HUES64 (cell line): ENCODE measurements around the gene BSN.

Experiments used
- H3K27ac ChIP-seq: 2 replicates; pipeline ENCODE4 v1.7.0; 2013; ENCODE audit warnings: low read depth, low read length, inconsistent platforms
- H3K27me3 ChIP-seq: 2 replicates; pipeline ENCODE4 v1.6.1; 2013; ENCODE audit warnings: mild to moderate bottlenecking, low read length; ENCODE audit not compliant: insufficient read depth
- H3K36me3 ChIP-seq: 2 replicates; pipeline ENCODE4 v1.6.1; 2013; ENCODE audit warnings: mild to moderate bottlenecking, low read length; ENCODE audit not compliant: insufficient read depth
- H3K4me1 ChIP-seq: 2 replicates; pipeline ENCODE4 v1.6.1; 2013; ENCODE audit warnings: mild to moderate bottlenecking, low read length, moderate library complexity; ENCODE audit not compliant: insufficient read depth
- H3K4me3 ChIP-seq: 2 replicates; pipeline ENCODE4 v1.5.1; 2013; ENCODE audit warnings: mild to moderate bottlenecking, low read length, moderate library complexity
- H3K9ac ChIP-seq: 2 replicates; pipeline ENCODE4 v1.6.1; 2013; ENCODE audit warnings: mild to moderate bottlenecking, low read depth, low read length
- H3K9me3 ChIP-seq: 2 replicates; pipeline ENCODE4 v1.6.1; 2013; ENCODE audit warnings: low read depth, low read length; ENCODE audit not compliant: insufficient read depth
- WGBS: fragments of 150-250, 120-280 bp; methylation state at CpG from one replicate; pipeline ENCODE4 v1.1.7; 2013; ENCODE audit warnings: missing lambda C conversion rate; 5-methylcytosine and 5-hydroxymethylcytosine counted together

BSN gene

GRCh38 chr3:49606427-49606826, 52.1 kb downstream of the BSN start:
- WGBS = 90% methylated on average over 2 of the region's 2 CpGs
- H3K9me3 ChIP-seq = no peaks in the 10 kb centered on the region

GRCh38 chr3:49607105-49607591, 52.9 kb downstream of the BSN start:
- Histone ChIP-seq H3K36me3 (no peaks in the 10 kb centered on the region), H3K27ac (no peak overlapping the region), H3K4me1 (no peaks in the 10 kb centered on the region), H3K4me3 (no peak overlapping the region), H3K9ac (no peak overlapping the region), H3K9me3 (no peaks in the 10 kb centered on the region), H3K27me3 (no peaks in the 10 kb centered on the region)
- 91% methylated on average over 3 of the region's 3 CpGs for WGBS

More at GRCh38 chr3:49606427-49606826, 52.1 kb downstream of the BSN start:
- H3K9ac ChIP-seq = no peak overlapping the region
- H3K27me3 ChIP-seq = no peaks in the 10 kb centered on the region
- no peaks in the 10 kb centered on the region for H3K36me3 ChIP-seq
- H3K4me3 ChIP-seq = no peak overlapping the region
- H3K4me1 ChIP-seq = no peaks in the 10 kb centered on the region
- no peak overlapping the region for H3K27ac ChIP-seq

- no peaks in the 10 kb centered on the region for H3K36me3 ChIP-seq
- 0 out of 2 replicates have a peak, but pooled peaks cover 3% of the 10 kb centered on the region for H3K9me3 ChIP-seq
- H3K27ac ChIP-seq = no peak overlapping the region
- no peak overlapping the region for H3K4me3 ChIP-seq
- no peak overlapping the region for H3K9ac ChIP-seq
- no peaks in the 10 kb centered on the region for H3K27me3 ChIP-seq
- 75% methylated on average over 5 of the region's 5 CpGs for WGBS
- no peaks in the 10 kb centered on the region for H3K4me1 ChIP-seq
These were observed 53.5 kb downstream of the BSN start for GRCh38 chr3:49607796-49608195.

GRCh38 chr3:49609314-49609713, 55.0 kb downstream of the BSN start:
- Histone ChIP-seq H3K27me3 (no peaks in the 10 kb centered on the region), H3K9me3 (0 out of 2 replicates have a peak, but pooled peaks cover 3% of the 10 kb centered on the region), H3K27ac (no peak overlapping the region), H3K4me3 (no peak overlapping the region), H3K4me1 (no peaks in the 10 kb centered on the region), H3K9ac (no peak overlapping the region), H3K36me3 (no peaks in the 10 kb centered on the region)
- WGBS = 84% methylated on average over 4 of the region's 5 CpGs

- WGBS = 90% methylated on average over 6 of the region's 6 CpGs
- H3K9me3 ChIP-seq = 0 out of 2 replicates have a peak, but pooled peaks cover 3% of the 10 kb centered on the region
These were observed 55.5 kb downstream of the BSN start for GRCh38 chr3:49609815-49610214.

GRCh38 chr3:49610666-49611280, 56.5 kb downstream of the BSN start:
- no peaks in the 10 kb centered on the region for H3K36me3 ChIP-seq
- no peak overlapping the region for H3K9ac ChIP-seq
- 0 out of 2 replicates have a peak, but pooled peaks cover 3% of the 10 kb centered on the region for H3K9me3 ChIP-seq
- no peak overlapping the region for H3K27ac ChIP-seq
- no peaks in the 10 kb centered on the region for H3K4me1 ChIP-seq
- H3K4me3 ChIP-seq = no peak overlapping the region
- H3K27me3 ChIP-seq = no peaks in the 10 kb centered on the region

More at GRCh38 chr3:49609815-49610214, 55.5 kb downstream of the BSN start:
- Histone ChIP-seq H3K9ac (no peak overlapping the region), H3K4me1 (no peaks in the 10 kb centered on the region), H3K4me3 (no peak overlapping the region), H3K36me3 (no peaks in the 10 kb centered on the region), H3K27me3 (no peaks in the 10 kb centered on the region), H3K27ac (no peak overlapping the region)

- H3K9ac ChIP-seq = no peak overlapping the region
- H3K27me3 ChIP-seq = no peaks in the 10 kb centered on the region
- 79% methylated on average over 6 of the region's 6 CpGs for WGBS
- no peak overlapping the region for H3K27ac ChIP-seq
- peaks cover 3% of the 10 kb centered on the region for H3K4me1 ChIP-seq
- H3K4me3 ChIP-seq = no peak overlapping the region
- H3K9me3 ChIP-seq = 0 out of 2 replicates have a peak, but pooled peaks cover 3% of the 10 kb centered on the region
- H3K36me3 ChIP-seq = no peaks in the 10 kb centered on the region
These were observed 57.0 kb downstream of the BSN start for GRCh38 chr3:49611291-49611690.

GRCh38 chr3:49611719-49612118, 57.4 kb downstream of the BSN start:
- H3K27me3 ChIP-seq = no peaks in the 10 kb centered on the region
- no peak overlapping the region for H3K9ac ChIP-seq
- peaks cover 7% of the 10 kb centered on the region for H3K4me1 ChIP-seq
- H3K27ac ChIP-seq = no peak overlapping the region
- no peak overlapping the region for H3K4me3 ChIP-seq
- no peaks in the 10 kb centered on the region for H3K36me3 ChIP-seq
- H3K9me3 ChIP-seq = 0 out of 2 replicates have a peak, but pooled peaks cover 3% of the 10 kb centered on the region

GRCh38 chr3:49614936-49615335, 60.7 kb downstream of the BSN start:
- Histone ChIP-seq H3K36me3 (no peaks in the 10 kb centered on the region), H3K4me1 (peaks cover 10% of the 10 kb centered on the region), H3K9ac (no peak overlapping the region), H3K9me3 (0 out of 2 replicates have a peak, but pooled peaks cover 3% of the 10 kb centered on the region), H3K27me3 (no peaks in the 10 kb centered on the region), H3K4me3 (no peak overlapping the region), H3K27ac (no peak overlapping the region)
- 89% methylated on average over 1 of the region's 1 CpG for WGBS

GRCh38 chr3:49616061-49616460, 61.8 kb downstream of the BSN start:
- H3K27ac ChIP-seq = peak overlapping the region; percentile 1; the same call in 1 of the 2 replicates

GRCh38 chr3:49616491-49616941, 62.2 kb downstream of the BSN start:
- 62% methylated on average over 6 of the region's 6 CpGs for WGBS
- H3K4me1 ChIP-seq = peaks cover 10% of the 10 kb centered on the region
- no peaks in the 10 kb centered on the region for H3K36me3 ChIP-seq
- peak overlapping the region; percentile 83 for H3K27ac ChIP-seq
- H3K4me3 ChIP-seq = no peak overlapping the region
- 0 out of 2 replicates have a peak, but pooled peaks cover 3% of the 10 kb centered on the region for H3K9me3 ChIP-seq
- no peaks in the 10 kb centered on the region for H3K27me3 ChIP-seq
- peak overlapping the region; percentile 34; the same call in 1 of the 2 replicates for H3K9ac ChIP-seq

More at GRCh38 chr3:49616061-49616460, 61.8 kb downstream of the BSN start:
- Histone ChIP-seq H3K9ac (no peak overlapping the region), H3K4me1 (peaks cover 10% of the 10 kb centered on the region), H3K27me3 (no peaks in the 10 kb centered on the region), H3K36me3 (no peaks in the 10 kb centered on the region), H3K9me3 (0 out of 2 replicates have a peak, but pooled peaks cover 3% of the 10 kb centered on the region), H3K4me3 (no peak overlapping the region)
- 88% methylated on average over 1 of the region's 1 CpG for WGBS
